SHP77 treated with DMSO at 0.1 percent for 48 hours (cell line): ENCODE results near the gene SNAP25.

ENCODE experiments used
- DNase-seq: peaks from one replicate; lab custom pipeline; 2025; lab: John Stamatoyannopoulos, UW

SNAP25 gene

GRCh38 chr20:10332656-10333415, 114.2 kb downstream of the SNAP25 start:
- DNase-seq = peak; percentile 77

GRCh38 chr20:10336959-10337729, 118.5 kb downstream of the SNAP25 start:
- no peak for DNase-seq

- no peak for DNase-seq
Measured at GRCh38 chr20:10338426-10339180, 120.0 kb downstream of the SNAP25 start.

GRCh38 chr20:10339609-10340008, 121.0 kb downstream of the SNAP25 start:
- DNase-seq = no peak

- DNase-seq = no peak
Measured at GRCh38 chr20:10342152-10342551, 123.5 kb downstream of the SNAP25 start.

GRCh38 chr20:10344953-10345352, 126.3 kb downstream of the SNAP25 start:
- no peak for DNase-seq

- no peak for DNase-seq
Measured at GRCh38 chr20:10347086-10347880, 128.7 kb downstream of the SNAP25 start.

GRCh38 chr20:10349118-10349517, 130.5 kb downstream of the SNAP25 start:
- no peak for DNase-seq

- DNase-seq = no peak
Measured at GRCh38 chr20:10350188-10350842, 131.7 kb downstream of the SNAP25 start.

- DNase-seq = no peak
Measured at GRCh38 chr20:10352934-10353824, 134.5 kb downstream of the SNAP25 start.

- DNase-seq = no peak
Measured at GRCh38 chr20:10356628-10357027, 138.0 kb downstream of the SNAP25 start.
